HepG2 (cell line): ENCODE data around the gene TRPT1. TPM values are rescaled to one million over a fixed set of nuclear protein-coding genes. Genes with fewer than 3 reads are reported as not detected.
A peak's percentile ranks its signal among the peaks of the same experiment; 100 is the strongest.

Source experiments
- HDAC2 ChIP-seq: sonication (generic); formaldehyde crosslinking; IDR thresholded peaks from 2 replicates; pipeline ENCODE4 v1.4.0; 2020; ENCODE audit warnings: missing genetic modification reagents
- HDAC6 ChIP-seq: fragments of 200-600 bp; sonication (generic); IDR thresholded peaks from 2 replicates; pipeline ENCODE4 v1.7.0; 2017; ENCODE audit warnings: mild to moderate bottlenecking, antibody characterized with exemption, low read length, low read depth
- MTF2 ChIP-seq: sonication (generic); formaldehyde crosslinking; IDR thresholded peaks from 2 replicates; pipeline ENCODE4 v1.5.0; 2020; ENCODE audit warnings: missing genetic modification reagents, borderline replicate concordance
- SP4 ChIP-seq: sonication (generic); formaldehyde crosslinking; IDR thresholded peaks from 2 replicates; pipeline ENCODE4 v1.8.1; 2023; ENCODE audit warnings: mild to moderate bottlenecking, missing genetic modification reagents
- XRCC5 ChIP-seq: fragments of 200-400 bp; formaldehyde crosslinking; optimal IDR thresholded peaks from 2 replicates; pipeline ENCODE3; 2017; ENCODE audit warnings: mild to moderate bottlenecking, low read length
- ZNF670 ChIP-seq: sonication (generic); formaldehyde crosslinking; IDR thresholded peaks from 2 replicates; pipeline ENCODE4 v1.8.0; 2022; ENCODE audit warnings: mild to moderate bottlenecking, missing genetic modification reagents, borderline replicate concordance
- ZZZ3 ChIP-seq: sonication (generic); formaldehyde crosslinking; IDR thresholded peaks from 2 replicates; pipeline ENCODE4 v1.4.0; 2020; ENCODE audit warnings: missing genetic modification reagents, mild to moderate bottlenecking, borderline replicate concordance
- polyA plus RNA-seq, 8 experiments: library from polyadenylated mRNA; depleted of rRNA in 3 of 8; stranded (reverse) in 7 of 8; unstranded in 1 of 8; fragments of >200 nt; fragmentation: Illumina TruSeq in 4 of 8; extraction: Trizol in 4 of 8; gene quantifications; 2 replicates each; pipeline versions ENCODE4 v1.2.1 to v1.2.3, GENCODE V29; 2011 to 2016; ENCODE audit warnings: low read depth in 4 of 8, missing spikeins in 1 of 8, mixed read lengths in 1 of 8; ENCODE audit not compliant: insufficient read depth in 1 of 8
- total RNA-seq, 5 experiments: library from RNA; depleted of rRNA; stranded (reverse); fragments of >200 nt; fragmentation: Illumina TruSeq; extraction: Trizol; gene quantifications; 2 replicates each; pipeline ENCODE4 v1.2.3, GENCODE V29; 2016; ENCODE audit warnings: low read depth in 1 of 5
- TF ChIP-seq, protein P1 (sequence below), 2 experiments: sonication (generic) in 1 of 2; formaldehyde crosslinking in 1 of 2; IDR thresholded peaks; 2 replicates each; pipeline versions ENCODE4 v1.5.1 to v1.6.1; 2011 to 2020; ENCODE audit warnings: borderline replicate concordance in 1 of 2, low read depth in 1 of 2, low read length in 1 of 2, mild to moderate bottlenecking in 1 of 2, missing genetic modification reagents in 1 of 2, moderate library complexity in 1 of 2
- TF ChIP-seq, protein P2 (sequence below): sonication (generic); formaldehyde crosslinking; IDR thresholded peaks from 2 replicates; pipeline ENCODE4 v1.5.1; 2020; ENCODE audit warnings: mild to moderate bottlenecking, missing genetic modification reagents, borderline replicate concordance
- TF ChIP-seq, protein P3 (sequence below): sonication (generic); formaldehyde crosslinking; IDR thresholded peaks from 2 replicates; pipeline ENCODE4; 2020; ENCODE audit warnings: missing genetic modification reagents, mild to moderate bottlenecking, borderline replicate concordance
- TF ChIP-seq, protein P4 (sequence below): sonication (generic); formaldehyde crosslinking; IDR thresholded peaks from 2 replicates; pipeline ENCODE4 v1.4.0; 2020; ENCODE audit warnings: mild to moderate bottlenecking, missing genetic modification reagents
- TF ChIP-seq, protein P5 (sequence below): sonication (generic); formaldehyde crosslinking; IDR thresholded peaks from 2 replicates; pipeline ENCODE4 v1.8.0; 2022; ENCODE audit warnings: low read depth, missing genetic modification reagents

TRPT1 gene
- total and polyA plus RNA-seq, 2 of the 13 experiments (the other 11 are each of a cell fraction or from before 2014, with no cell fraction given), result 24.8 to 40.7 TPM

DNA sequence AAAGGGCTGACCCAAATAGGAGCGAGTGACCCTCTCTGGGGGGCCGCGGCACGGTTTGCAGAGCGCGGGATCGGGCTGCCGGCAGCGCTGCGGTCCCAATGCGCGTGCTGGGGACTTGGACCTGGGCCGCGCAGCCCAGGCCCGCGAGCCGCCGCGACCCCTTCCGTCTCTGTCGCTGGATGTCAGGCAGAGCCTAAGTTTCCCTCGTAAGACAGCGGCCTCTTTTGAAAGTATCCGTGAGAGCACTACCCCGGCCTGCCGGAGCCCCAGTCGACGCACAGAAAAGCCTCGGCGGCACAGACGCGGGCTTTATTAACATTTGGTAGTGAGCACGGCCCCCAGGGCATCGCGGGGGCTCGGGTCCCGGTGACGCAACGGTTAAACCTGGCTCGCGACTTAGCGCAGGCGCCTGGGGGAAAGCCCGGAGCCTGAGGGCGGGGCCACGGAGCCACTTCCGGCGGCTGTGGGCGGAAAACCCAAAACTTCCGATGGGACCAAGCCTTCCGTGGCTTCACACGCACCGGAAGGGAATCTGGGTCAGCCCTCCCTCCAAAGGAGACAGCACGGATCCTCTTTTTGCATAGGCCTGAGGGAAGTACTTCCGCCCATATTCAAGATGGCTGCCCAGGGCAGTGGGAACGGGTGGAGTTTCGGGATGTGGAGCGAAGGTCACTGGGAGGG lies 43.7 kb upstream of the TRPT1 start (continued):
- TF ChIP-seq, protein P1, sequence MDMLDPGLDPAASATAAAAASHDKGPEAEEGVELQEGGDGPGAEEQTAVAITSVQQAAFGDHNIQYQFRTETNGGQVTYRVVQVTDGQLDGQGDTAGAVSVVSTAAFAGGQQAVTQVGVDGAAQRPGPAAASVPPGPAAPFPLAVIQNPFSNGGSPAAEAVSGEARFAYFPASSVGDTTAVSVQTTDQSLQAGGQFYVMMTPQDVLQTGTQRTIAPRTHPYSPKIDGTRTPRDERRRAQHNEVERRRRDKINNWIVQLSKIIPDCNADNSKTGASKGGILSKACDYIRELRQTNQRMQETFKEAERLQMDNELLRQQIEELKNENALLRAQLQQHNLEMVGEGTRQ (IDR thresholded peaks at IDR 0.05; ENCODE audit: low read depth, low read length), result no peak
- TF ChIP-seq, protein P1 (CRISPR knock-in tag; IDR thresholded peaks at IDR 0.05; ENCODE audit: borderline replicate concordance), result peak; percentile 51; the same call in 1 of the 2 replicates
- TF ChIP-seq, protein P2, sequence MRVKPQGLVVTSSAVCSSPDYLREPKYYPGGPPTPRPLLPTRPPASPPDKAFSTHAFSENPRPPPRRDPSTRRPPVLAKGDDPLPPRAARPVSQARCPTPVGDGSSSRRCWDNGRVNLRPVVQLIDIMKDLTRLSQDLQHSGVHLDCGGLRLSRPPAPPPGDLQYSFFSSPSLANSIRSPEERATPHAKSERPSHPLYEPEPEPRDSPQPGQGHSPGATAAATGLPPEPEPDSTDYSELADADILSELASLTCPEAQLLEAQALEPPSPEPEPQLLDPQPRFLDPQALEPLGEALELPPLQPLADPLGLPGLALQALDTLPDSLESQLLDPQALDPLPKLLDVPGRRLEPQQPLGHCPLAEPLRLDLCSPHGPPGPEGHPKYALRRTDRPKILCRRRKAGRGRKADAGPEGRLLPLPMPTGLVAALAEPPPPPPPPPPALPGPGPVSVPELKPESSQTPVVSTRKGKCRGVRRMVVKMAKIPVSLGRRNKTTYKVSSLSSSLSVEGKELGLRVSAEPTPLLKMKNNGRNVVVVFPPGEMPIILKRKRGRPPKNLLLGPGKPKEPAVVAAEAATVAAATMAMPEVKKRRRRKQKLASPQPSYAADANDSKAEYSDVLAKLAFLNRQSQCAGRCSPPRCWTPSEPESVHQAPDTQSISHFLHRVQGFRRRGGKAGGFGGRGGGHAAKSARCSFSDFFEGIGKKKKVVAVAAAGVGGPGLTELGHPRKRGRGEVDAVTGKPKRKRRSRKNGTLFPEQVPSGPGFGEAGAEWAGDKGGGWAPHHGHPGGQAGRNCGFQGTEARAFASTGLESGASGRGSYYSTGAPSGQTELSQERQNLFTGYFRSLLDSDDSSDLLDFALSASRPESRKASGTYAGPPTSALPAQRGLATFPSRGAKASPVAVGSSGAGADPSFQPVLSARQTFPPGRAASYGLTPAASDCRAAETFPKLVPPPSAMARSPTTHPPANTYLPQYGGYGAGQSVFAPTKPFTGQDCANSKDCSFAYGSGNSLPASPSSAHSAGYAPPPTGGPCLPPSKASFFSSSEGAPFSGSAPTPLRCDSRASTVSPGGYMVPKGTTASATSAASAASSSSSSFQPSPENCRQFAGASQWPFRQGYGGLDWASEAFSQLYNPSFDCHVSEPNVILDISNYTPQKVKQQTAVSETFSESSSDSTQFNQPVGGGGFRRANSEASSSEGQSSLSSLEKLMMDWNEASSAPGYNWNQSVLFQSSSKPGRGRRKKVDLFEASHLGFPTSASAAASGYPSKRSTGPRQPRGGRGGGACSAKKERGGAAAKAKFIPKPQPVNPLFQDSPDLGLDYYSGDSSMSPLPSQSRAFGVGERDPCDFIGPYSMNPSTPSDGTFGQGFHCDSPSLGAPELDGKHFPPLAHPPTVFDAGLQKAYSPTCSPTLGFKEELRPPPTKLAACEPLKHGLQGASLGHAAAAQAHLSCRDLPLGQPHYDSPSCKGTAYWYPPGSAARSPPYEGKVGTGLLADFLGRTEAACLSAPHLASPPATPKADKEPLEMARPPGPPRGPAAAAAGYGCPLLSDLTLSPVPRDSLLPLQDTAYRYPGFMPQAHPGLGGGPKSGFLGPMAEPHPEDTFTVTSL (CRISPR knock-in tag), result peak; percentile 23; the same call in 1 of the 2 replicates
- TF ChIP-seq MTF2 (CRISPR knock-in tag) (peak; percentile 92; the same call in 1 of the 2 replicates), HDAC6 (no peak), HDAC2 (CRISPR knock-in tag) (peak; percentile 64), XRCC5 (no peak), SP4 (CRISPR knock-in tag) (peak; percentile 95), ZNF670 (CRISPR knock-in tag) (peak; percentile 71; the same call in 1 of the 2 replicates), ZZZ3 (CRISPR knock-in tag) (peak; percentile 32; the same call in 1 of the 2 replicates)
- TF ChIP-seq, protein P3, sequence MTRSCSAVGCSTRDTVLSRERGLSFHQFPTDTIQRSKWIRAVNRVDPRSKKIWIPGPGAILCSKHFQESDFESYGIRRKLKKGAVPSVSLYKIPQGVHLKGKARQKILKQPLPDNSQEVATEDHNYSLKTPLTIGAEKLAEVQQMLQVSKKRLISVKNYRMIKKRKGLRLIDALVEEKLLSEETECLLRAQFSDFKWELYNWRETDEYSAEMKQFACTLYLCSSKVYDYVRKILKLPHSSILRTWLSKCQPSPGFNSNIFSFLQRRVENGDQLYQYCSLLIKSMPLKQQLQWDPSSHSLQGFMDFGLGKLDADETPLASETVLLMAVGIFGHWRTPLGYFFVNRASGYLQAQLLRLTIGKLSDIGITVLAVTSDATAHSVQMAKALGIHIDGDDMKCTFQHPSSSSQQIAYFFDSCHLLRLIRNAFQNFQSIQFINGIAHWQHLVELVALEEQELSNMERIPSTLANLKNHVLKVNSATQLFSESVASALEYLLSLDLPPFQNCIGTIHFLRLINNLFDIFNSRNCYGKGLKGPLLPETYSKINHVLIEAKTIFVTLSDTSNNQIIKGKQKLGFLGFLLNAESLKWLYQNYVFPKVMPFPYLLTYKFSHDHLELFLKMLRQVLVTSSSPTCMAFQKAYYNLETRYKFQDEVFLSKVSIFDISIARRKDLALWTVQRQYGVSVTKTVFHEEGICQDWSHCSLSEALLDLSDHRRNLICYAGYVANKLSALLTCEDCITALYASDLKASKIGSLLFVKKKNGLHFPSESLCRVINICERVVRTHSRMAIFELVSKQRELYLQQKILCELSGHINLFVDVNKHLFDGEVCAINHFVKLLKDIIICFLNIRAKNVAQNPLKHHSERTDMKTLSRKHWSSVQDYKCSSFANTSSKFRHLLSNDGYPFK (CRISPR knock-in tag), result peak; percentile 93
- TF ChIP-seq, protein P4, sequence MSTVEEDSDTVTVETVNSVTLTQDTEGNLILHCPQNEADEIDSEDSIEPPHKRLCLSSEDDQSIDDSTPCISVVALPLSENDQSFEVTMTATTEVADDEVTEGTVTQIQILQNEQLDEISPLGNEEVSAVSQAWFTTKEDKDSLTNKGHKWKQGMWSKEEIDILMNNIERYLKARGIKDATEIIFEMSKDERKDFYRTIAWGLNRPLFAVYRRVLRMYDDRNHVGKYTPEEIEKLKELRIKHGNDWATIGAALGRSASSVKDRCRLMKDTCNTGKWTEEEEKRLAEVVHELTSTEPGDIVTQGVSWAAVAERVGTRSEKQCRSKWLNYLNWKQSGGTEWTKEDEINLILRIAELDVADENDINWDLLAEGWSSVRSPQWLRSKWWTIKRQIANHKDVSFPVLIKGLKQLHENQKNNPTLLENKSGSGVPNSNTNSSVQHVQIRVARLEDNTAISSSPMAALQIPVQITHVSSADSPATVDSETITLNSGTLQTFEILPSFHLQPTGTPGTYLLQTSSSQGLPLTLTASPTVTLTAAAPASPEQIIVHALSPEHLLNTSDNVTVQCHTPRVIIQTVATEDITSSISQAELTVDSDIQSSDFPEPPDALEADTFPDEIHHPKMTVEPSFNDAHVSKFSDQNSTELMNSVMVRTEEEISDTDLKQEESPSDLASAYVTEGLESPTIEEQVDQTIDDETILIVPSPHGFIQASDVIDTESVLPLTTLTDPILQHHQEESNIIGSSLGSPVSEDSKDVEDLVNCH, result no peak
- TF ChIP-seq, protein P5, sequence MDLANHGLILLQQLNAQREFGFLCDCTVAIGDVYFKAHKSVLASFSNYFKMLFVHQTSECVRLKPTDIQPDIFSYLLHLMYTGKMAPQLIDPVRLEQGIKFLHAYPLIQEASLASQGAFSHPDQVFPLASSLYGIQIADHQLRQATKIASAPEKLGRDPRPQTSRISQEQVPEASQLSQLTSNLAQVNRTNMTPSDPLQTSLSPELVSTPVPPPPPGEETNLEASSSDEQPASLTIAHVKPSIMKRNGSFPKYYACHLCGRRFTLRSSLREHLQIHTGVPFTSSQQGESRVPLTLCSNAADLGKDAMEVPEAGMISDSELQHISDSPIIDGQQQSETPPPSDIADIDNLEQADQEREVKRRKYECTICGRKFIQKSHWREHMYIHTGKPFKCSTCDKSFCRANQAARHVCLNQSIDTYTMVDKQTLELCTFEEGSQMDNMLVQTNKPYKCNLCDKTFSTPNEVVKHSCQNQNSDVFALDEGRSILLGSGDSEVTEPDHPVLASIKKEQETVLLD (CRISPR knock-in tag), result peak; percentile 73; the same call in 1 of the 2 replicates
